ENCODE measurements around the gene TNFRSF21. TPM values are rescaled to one million over a fixed set of nuclear protein-coding genes. Genes with fewer than 3 reads are reported as not detected.

Gene TNFRSF21
- total and polyA plus RNA-seq, 2 of the 8 experiments (the other 6 are each of a cell fraction or from before 2014, with no cell fraction given) = 16.4 to 52.7 TPM

- TF ChIP-seq, protein P1, sequence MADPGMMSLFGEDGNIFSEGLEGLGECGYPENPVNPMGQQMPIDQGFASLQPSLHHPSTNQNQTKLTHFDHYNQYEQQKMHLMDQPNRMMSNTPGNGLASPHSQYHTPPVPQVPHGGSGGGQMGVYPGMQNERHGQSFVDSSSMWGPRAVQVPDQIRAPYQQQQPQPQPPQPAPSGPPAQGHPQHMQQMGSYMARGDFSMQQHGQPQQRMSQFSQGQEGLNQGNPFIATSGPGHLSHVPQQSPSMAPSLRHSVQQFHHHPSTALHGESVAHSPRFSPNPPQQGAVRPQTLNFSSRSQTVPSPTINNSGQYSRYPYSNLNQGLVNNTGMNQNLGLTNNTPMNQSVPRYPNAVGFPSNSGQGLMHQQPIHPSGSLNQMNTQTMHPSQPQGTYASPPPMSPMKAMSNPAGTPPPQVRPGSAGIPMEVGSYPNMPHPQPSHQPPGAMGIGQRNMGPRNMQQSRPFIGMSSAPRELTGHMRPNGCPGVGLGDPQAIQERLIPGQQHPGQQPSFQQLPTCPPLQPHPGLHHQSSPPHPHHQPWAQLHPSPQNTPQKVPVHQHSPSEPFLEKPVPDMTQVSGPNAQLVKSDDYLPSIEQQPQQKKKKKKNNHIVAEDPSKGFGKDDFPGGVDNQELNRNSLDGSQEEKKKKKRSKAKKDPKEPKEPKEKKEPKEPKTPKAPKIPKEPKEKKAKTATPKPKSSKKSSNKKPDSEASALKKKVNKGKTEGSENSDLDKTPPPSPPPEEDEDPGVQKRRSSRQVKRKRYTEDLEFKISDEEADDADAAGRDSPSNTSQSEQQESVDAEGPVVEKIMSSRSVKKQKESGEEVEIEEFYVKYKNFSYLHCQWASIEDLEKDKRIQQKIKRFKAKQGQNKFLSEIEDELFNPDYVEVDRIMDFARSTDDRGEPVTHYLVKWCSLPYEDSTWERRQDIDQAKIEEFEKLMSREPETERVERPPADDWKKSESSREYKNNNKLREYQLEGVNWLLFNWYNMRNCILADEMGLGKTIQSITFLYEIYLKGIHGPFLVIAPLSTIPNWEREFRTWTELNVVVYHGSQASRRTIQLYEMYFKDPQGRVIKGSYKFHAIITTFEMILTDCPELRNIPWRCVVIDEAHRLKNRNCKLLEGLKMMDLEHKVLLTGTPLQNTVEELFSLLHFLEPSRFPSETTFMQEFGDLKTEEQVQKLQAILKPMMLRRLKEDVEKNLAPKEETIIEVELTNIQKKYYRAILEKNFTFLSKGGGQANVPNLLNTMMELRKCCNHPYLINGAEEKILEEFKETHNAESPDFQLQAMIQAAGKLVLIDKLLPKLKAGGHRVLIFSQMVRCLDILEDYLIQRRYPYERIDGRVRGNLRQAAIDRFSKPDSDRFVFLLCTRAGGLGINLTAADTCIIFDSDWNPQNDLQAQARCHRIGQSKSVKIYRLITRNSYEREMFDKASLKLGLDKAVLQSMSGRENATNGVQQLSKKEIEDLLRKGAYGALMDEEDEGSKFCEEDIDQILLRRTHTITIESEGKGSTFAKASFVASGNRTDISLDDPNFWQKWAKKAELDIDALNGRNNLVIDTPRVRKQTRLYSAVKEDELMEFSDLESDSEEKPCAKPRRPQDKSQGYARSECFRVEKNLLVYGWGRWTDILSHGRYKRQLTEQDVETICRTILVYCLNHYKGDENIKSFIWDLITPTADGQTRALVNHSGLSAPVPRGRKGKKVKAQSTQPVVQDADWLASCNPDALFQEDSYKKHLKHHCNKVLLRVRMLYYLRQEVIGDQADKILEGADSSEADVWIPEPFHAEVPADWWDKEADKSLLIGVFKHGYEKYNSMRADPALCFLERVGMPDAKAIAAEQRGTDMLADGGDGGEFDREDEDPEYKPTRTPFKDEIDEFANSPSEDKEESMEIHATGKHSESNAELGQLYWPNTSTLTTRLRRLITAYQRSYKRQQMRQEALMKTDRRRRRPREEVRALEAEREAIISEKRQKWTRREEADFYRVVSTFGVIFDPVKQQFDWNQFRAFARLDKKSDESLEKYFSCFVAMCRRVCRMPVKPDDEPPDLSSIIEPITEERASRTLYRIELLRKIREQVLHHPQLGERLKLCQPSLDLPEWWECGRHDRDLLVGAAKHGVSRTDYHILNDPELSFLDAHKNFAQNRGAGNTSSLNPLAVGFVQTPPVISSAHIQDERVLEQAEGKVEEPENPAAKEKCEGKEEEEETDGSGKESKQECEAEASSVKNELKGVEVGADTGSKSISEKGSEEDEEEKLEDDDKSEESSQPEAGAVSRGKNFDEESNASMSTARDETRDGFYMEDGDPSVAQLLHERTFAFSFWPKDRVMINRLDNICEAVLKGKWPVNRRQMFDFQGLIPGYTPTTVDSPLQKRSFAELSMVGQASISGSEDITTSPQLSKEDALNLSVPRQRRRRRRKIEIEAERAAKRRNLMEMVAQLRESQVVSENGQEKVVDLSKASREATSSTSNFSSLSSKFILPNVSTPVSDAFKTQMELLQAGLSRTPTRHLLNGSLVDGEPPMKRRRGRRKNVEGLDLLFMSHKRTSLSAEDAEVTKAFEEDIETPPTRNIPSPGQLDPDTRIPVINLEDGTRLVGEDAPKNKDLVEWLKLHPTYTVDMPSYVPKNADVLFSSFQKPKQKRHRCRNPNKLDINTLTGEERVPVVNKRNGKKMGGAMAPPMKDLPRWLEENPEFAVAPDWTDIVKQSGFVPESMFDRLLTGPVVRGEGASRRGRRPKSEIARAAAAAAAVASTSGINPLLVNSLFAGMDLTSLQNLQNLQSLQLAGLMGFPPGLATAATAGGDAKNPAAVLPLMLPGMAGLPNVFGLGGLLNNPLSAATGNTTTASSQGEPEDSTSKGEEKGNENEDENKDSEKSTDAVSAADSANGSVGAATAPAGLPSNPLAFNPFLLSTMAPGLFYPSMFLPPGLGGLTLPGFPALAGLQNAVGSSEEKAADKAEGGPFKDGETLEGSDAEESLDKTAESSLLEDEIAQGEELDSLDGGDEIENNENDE (IDR thresholded peaks at IDR 0.05; ENCODE audit: insufficient replicate concordance, low read length) = no peak
- TF ChIP-seq, protein P2, sequence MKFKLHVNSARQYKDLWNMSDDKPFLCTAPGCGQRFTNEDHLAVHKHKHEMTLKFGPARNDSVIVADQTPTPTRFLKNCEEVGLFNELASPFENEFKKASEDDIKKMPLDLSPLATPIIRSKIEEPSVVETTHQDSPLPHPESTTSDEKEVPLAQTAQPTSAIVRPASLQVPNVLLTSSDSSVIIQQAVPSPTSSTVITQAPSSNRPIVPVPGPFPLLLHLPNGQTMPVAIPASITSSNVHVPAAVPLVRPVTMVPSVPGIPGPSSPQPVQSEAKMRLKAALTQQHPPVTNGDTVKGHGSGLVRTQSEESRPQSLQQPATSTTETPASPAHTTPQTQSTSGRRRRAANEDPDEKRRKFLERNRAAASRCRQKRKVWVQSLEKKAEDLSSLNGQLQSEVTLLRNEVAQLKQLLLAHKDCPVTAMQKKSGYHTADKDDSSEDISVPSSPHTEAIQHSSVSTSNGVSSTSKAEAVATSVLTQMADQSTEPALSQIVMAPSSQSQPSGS (IDR thresholded peaks at IDR 0.05; ENCODE audit: low read length) = no peak
These were observed 63.8 kb downstream of the TNFRSF21 start (continued) for GRCh38 chr6:47245745-47246371.
